SK-N-MC (cell line): Measurements from ENCODE around the gene GTF3A.

Source experiments
- EZH2 ChIP-seq: fragments of 200-600 bp; sonication (generic); IDR thresholded peaks from one replicate; pipeline ENCODE4 v1.6.1; 2017; ENCODE audit warnings: antibody characterized with exemption
- FOXP2 ChIP-seq: optimal IDR thresholded peaks from 2 replicates; pipeline ENCODE3; 2011; ENCODE audit warnings: mild to moderate bottlenecking, moderate library complexity; ENCODE audit not compliant: insufficient read depth; ENCODE audit errors: extremely low read length, control extremely low read depth
- POLR2AphosphoS5 ChIP-seq: IDR thresholded peaks from 2 replicates; pipeline ENCODE4 v1.6.1; 2012; ENCODE audit warnings: mild to moderate bottlenecking, low read depth, low read length, borderline replicate concordance

DNA sequence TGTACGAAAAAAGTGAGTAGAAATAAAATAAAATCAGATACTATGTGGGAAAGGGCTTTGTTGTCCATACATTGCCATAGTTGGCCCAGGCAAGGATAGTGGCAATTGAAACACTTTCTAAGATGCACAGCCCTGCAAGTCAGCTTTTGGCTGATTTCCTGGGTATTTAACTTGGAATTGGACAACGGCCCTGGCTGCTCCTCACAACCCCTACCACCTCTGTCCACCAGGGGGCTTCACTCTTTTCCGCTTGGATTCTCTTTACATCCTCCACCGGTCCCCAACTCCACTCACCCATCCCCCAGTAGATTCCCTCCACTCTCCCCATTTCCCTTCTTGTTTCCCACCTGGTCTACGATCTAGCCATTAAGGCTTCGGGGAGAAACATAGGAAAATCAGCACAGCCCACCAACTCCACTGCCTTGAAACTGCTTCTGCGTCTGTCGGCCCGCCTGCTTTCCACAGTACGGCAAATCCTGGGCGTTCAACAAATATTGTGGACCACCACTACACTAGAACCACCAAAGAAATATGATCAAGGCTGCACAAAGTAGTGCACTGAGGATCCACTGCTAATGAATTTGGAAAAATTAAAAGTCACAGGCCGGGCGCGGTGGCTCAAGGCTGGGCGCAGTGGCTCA lies 48.6 kb upstream of the GTF3A start:
- TF ChIP-seq POLR2AphosphoS5: no peak
- TF ChIP-seq EZH2: no peak
- no peak for TF ChIP-seq FOXP2
